ENCODE data around the gene CRHR1. TPM values are rescaled to one million over a fixed set of nuclear protein-coding genes. Genes with fewer than 3 reads are reported as not detected.

The CRHR1 gene
- total RNA-seq, 4 donors from 2014 or later: 0.40 TPM; not detected in 3

GRCh38 chr17:45790296-45790922 lies 6.3 kb downstream of the CRHR1 start:
- TF ChIP-seq POLR2A (IDR thresholded peaks at IDR 0.05) (no peak), CTCF (IDR thresholded peaks at IDR 0.05) (no peak)
- Histone ChIP-seq H3K9me3 (no peaks in the 10 kb centered on the region), H3K36me3 (no peaks in the 10 kb centered on the region), H3K4me1 (peaks cover 0 to 2% (median under 1%) of the 10 kb centered on the region in 4 donors), H3K27ac (no peak overlapping the region), H3K27me3 (no peaks in the 10 kb centered on the region), H3K4me3 (no peak overlapping the region)
- DNase-seq: no peak

DNA sequence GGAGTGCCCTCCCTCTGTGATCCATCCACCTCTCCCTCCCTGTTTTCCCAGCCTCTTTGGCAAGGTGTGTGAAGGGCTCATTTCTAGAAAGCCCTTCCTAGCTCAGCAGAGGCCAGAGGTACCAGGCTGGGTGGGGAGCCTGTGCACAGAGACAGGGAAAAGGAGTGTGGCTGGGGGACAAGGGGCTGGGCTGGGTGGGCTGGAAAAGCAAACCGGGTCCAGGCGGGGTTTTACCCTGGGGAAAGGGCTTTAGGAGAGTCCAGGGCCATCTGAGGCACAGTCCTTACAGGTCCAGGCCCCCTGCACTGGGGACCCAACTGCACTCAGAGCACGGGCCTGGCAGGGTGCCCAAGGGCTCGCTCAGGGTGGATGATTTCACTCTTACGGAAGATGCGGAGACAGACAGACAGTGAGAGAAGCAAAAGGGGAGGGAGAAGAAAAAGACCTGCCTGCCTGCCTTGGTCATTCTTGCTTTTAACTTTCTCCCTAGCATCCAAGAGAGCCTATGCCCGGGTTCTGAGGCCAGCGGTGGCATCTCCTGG lies 7.0 kb downstream of the CRHR1 start:
- Histone ChIP-seq H3K27ac (no peak overlapping the region), H3K36me3 (no peaks in the 10 kb centered on the region), H3K4me3 (no peak overlapping the region), H3K4me1 (no peaks in the 10 kb centered on the region), H3K27me3 (no peaks in the 10 kb centered on the region), H3K9me3 (no peaks in the 10 kb centered on the region)
- no peak for TF ChIP-seq CTCF (IDR thresholded peaks at IDR 0.05)
- no peak for TF ChIP-seq POLR2A (IDR thresholded peaks at IDR 0.05)
- DNase-seq: no peak

DNA sequence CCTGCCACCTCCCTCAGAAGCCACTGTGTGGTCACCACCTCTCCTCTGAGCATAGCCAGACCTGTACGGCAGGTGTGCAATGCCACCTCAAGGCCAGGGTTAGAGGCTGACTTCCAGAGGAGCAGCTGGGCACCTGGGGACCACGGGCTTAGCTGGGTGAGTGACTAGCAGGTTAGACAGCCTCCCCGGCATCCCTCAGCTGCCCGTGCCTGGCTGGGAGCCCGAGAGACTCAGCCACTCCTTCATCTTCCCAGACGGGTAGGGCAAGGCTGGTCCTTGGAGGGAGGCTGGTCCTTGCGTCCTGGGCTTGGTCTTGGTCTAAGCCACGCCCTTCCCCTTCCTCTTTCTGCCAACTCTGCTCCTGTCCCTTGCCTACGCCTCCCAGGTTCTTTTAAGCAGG lies 7.8 kb downstream of the CRHR1 start:
- H3K36me3 ChIP-seq: no peaks in the 10 kb centered on the region
- no peaks in the 10 kb centered on the region for H3K4me1 ChIP-seq
- no peaks in the 10 kb centered on the region for H3K27me3 ChIP-seq
- DNase-seq: peak in 2 of 3 donors; percentile 55 to 57
- H3K4me3 ChIP-seq: no peak overlapping the region
- TF ChIP-seq CTCF (IDR thresholded peaks at IDR 0.05) (no peak), POLR2A (IDR thresholded peaks at IDR 0.05) (no peak)
- H3K9me3 ChIP-seq: no peaks in the 10 kb centered on the region
- H3K27ac ChIP-seq: no peak overlapping the region

- H3K9me3 ChIP-seq: no peaks in the 10 kb centered on the region
- H3K4me3 ChIP-seq: no peak overlapping the region
- TF ChIP-seq CTCF (IDR thresholded peaks at IDR 0.05) (no peak), POLR2A (IDR thresholded peaks at IDR 0.05) (no peak)
- DNase-seq: no peak
- H3K36me3 ChIP-seq: no peaks in the 10 kb centered on the region
- H3K27ac ChIP-seq: no peak overlapping the region
- H3K27me3 ChIP-seq: no peaks in the 10 kb centered on the region
- H3K4me1 ChIP-seq: no peaks in the 10 kb centered on the region
Measured at GRCh38 chr17:45792437-45792836, 8.3 kb downstream of the CRHR1 start.

GRCh38 chr17:45792995-45793755 lies 9.1 kb downstream of the CRHR1 start:
- Histone ChIP-seq H3K4me3 (no peak overlapping the region), H3K27ac (no peak overlapping the region), H3K27me3 (no peaks in the 10 kb centered on the region), H3K4me1 (no peaks in the 10 kb centered on the region), H3K9me3 (no peaks in the 10 kb centered on the region), H3K36me3 (no peaks in the 10 kb centered on the region)
- TF ChIP-seq POLR2A (IDR thresholded peaks at IDR 0.05): no peak
- TF ChIP-seq CTCF (IDR thresholded peaks at IDR 0.05): no peak
- DNase-seq: no peak
